ENCODE data around the gene DSTN. TPM values are rescaled to one million over a fixed set of nuclear protein-coding genes. Genes with fewer than 3 reads are reported as not detected.
A peak's percentile ranks its signal among the peaks of the same experiment; 100 is the strongest.

The DSTN gene
- total RNA-seq, 1 experiment from 2014 or later, result 412 TPM

GRCh38 chr20:17613328-17614175, 43.7 kb downstream of the DSTN start:
- Histone ChIP-seq H3K4me3 (ENCODE audit: low read depth in 2 of 2, low read length in 2 of 2) (no peak overlapping the region), H3K4me1 (ENCODE audit: control insufficient read depth, insufficient read depth, low read length) (peaks cover 59% of the 10 kb centered on the region), H3K36me3 (ENCODE audit: control insufficient read depth, insufficient read depth, low read length) (no peaks in the 10 kb centered on the region; the same call in 1 of the 2 replicates), H3K9me3 (ENCODE audit: control insufficient read depth, insufficient read depth, low read depth, low read length) (no peaks in the 10 kb centered on the region), H3K27ac (ENCODE audit: low read length) (peak overlapping the region; percentile 74; the same call in 1 of the 2 replicates), H3K27me3 (ENCODE audit: control insufficient read depth, insufficient read depth, low read length) (no peaks in the 10 kb centered on the region)
- in situ Hi-C loops (cut with HindIII; ENCODE audit: low pct_unique_long_range_greater_than_20kb, low sequenced_read_pairs), result no loop called here
- DNase-seq (ENCODE audit: low read depth, low spot score) (no peak), ATAC-seq (no peak)
- intact Hi-C loops (cut with micrococcal nuclease; ENCODE audit: unreplicated experiment), result no loop called here
- POLR2A ChIA-PET, result interaction anchor here (0.5 kb wide), 1 partner anchor 18 kb away, joined by 9 read pairs; no protein-coding TSS in a partner anchor
- TF ChIP-seq REST (IDR thresholded peaks at IDR 0.05; ENCODE audit: insufficient read depth in 1 of 2, low read depth in 2 of 2, low read length in 1 of 2), result no peak
- TF ChIP-seq CTCF (IDR thresholded peaks at IDR 0.05), result no peak
- TF ChIP-seq POLR2AphosphoS5 (IDR thresholded peaks at IDR 0.05; ENCODE audit: low read depth, low read length), result no peak
- TF ChIP-seq SIN3A (IDR thresholded peaks at IDR 0.05; ENCODE audit: borderline replicate concordance, insufficient read depth, low read depth, low read length), result no peak
- no peak for TF ChIP-seq TCF7L2 (IDR thresholded peaks at IDR 0.05; ENCODE audit: low read depth, low read length)
- CTCF ChIA-PET, result interaction anchor here (0.6 to 0.7 kb wide), 2 partner anchors 38 to 69 kb away, joined by 5 read pairs; no protein-coding TSS in a partner anchor
- BruUV-seq (replicated peaks), result TSS peak; percentile 99

DNA sequence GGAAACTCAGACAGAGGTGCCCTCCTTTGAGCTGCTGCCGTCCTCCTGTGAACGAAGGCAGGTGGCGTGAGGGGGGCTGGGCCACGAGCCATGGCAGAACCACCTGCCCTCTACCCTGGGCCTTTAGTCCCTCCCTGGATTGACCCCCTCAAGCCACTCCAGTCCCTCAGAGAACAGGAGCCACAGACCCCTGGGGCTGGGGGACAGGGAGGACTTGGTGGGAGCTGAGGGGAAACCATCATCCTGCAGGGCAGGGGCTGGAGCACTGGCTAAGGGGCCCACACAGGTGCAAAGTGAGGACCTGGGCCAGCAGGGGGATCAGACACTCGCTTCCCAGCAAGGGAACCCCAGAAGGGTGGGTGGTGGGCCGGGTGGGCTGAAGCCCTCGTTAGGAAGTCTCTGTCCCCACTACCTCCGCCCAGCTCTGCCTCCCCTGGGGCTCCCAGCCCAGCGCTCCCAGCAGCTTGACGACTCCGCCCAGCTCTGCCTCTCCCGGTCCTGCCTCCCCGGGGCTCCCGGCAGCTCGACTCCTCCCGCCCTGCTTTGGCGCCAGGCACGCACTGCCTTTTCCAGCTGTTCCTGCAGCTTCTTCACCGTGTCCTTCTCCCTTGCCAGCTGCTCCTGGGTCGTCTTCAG, 44.4 kb downstream of the DSTN start:
- 0 out of 2 replicates have a peak, but pooled peaks have one; percentile 26 for TF ChIP-seq POLR2AphosphoS5 (IDR thresholded peaks at IDR 0.05; ENCODE audit: low read depth, low read length)
- no peak for TF ChIP-seq TCF7L2 (IDR thresholded peaks at IDR 0.05; ENCODE audit: low read depth, low read length)
- Histone ChIP-seq H3K4me3 (ENCODE audit: low read depth in 2 of 2, low read length in 2 of 2) (no peak overlapping the region), H3K27ac (ENCODE audit: low read length) (peak overlapping the region; percentile 51; the same call in 1 of the 2 replicates), H3K27me3 (ENCODE audit: control insufficient read depth, insufficient read depth, low read length) (no peaks in the 10 kb centered on the region), H3K36me3 (ENCODE audit: control insufficient read depth, insufficient read depth, low read length) (no peaks in the 10 kb centered on the region; the same call in 1 of the 2 replicates), H3K9me3 (ENCODE audit: control insufficient read depth, insufficient read depth, low read depth, low read length) (no peaks in the 10 kb centered on the region), H3K4me1 (ENCODE audit: control insufficient read depth, insufficient read depth, low read length) (peaks cover 59% of the 10 kb centered on the region)
- in situ Hi-C loops (cut with HindIII; ENCODE audit: low pct_unique_long_range_greater_than_20kb, low sequenced_read_pairs), result no loop called here
- ChIA-PET CTCF (interaction anchor here (0.6 to 0.7 kb wide), 2 partner anchors 69 to 108 kb away, joined by 3 to 5 read pairs; no protein-coding TSS in a partner anchor), POLR2A (no interaction called here)
- intact Hi-C loops (cut with micrococcal nuclease; ENCODE audit: unreplicated experiment), result no loop called here
- no peak for DNase-seq (ENCODE audit: low read depth, low spot score)
- no TSS peak for BruUV-seq (replicated peaks)
- peak; percentile 43; the same call in 1 of the 2 replicates for ATAC-seq

Measured in Panc1 (cell line).